Neural cell (in vitro differentiated cells): Measurements from ENCODE around the gene EYS.

Experiments used
- CTCF ChIP-seq: fragments of 450-650 bp; IDR thresholded peaks from 2 replicates; pipeline ENCODE4 v1.5.1; 2014; ENCODE audit warnings: antibody characterized with exemption, mild to moderate bottlenecking, moderate library complexity; ENCODE audit not compliant: poor library complexity, severe bottlenecking
- EZH2 ChIP-seq: fragments of 200-600, 300-800 bp; shearing (Covaris generic), sonication (generic); IDR thresholded peaks from 2 replicates; pipeline ENCODE4 v1.6.1; 2014; ENCODE audit warnings: antibody characterized with exemption, low read length, borderline replicate concordance, mild to moderate bottlenecking; ENCODE audit not compliant: insufficient read depth, poor library complexity, severe bottlenecking
- REST ChIP-seq: IDR thresholded peaks from 2 replicates; pipeline ENCODE4 v1.6.1; 2012; ENCODE audit warnings: borderline replicate concordance
- TAF1 ChIP-seq: IDR thresholded peaks from 2 replicates; pipeline ENCODE4 v1.6.1; 2012; ENCODE audit warnings: low read depth

- TF ChIP-seq TAF1 = no peak
- no peak for TF ChIP-seq CTCF
- no peak for TF ChIP-seq EZH2
- TF ChIP-seq REST = no peak
Observed at GRCh38 chr6:64263778-64264177, 1443.2 kb downstream of the EYS start.
